HEK293 (cell line): ENCODE results near the gene BMPR2.

ENCODE experiments used
- CTCF ChIA-PET: fragments of 350-600 bp; formaldehyde crosslinking; extraction: SDS; loops from one replicate; lab custom pipeline; 2021; ENCODE audit warnings: antibody characterized with exemption; lab: Yijun Ruan, JAX
- POLR2A ChIA-PET: fragments of 300-600 bp; formaldehyde crosslinking; extraction: SDS; loops from one replicate; lab custom pipeline; 2020; ENCODE audit warnings: antibody characterized with exemption, inconsistent platforms; lab: Yijun Ruan, JAX
- H3K27ac ChIP-seq: fragments of 200-500 bp; sonication (Bioruptor generic); 2 replicates; pipeline ENCODE4 v1.5.1; 2014; ENCODE audit warnings: low read depth, low read length, control low read depth, inconsistent platforms; ENCODE audit errors: extremely low read depth
- H3K36me3 ChIP-seq, 2 experiments: fragments of 200-500 bp in 1 of 2; sonication (Bioruptor generic) in 1 of 2; 1 replicate in 1 of 2; 2 replicates in 1 of 2; pipeline ENCODE4 v1.5.1; 2014 to 2017; ENCODE audit warnings: inconsistent platforms in 2 of 2, low read length in 2 of 2; ENCODE audit not compliant: control insufficient read depth in 2 of 2, insufficient read depth in 1 of 2
- H3K4me1 ChIP-seq: fragments of 200-500 bp; sonication (Bioruptor generic); 2 replicates; pipeline ENCODE4 v1.5.1; 2014; ENCODE audit warnings: mild to moderate bottlenecking, low read length, inconsistent platforms; ENCODE audit not compliant: control insufficient read depth, insufficient read depth
- H3K4me3 ChIP-seq: 2 replicates; pipeline ENCODE4 v1.5.1; 2011; ENCODE audit warnings: low read depth, mild to moderate bottlenecking, control low read depth, low read length, moderate library complexity
- H3K9me3 ChIP-seq: fragments of 200-500 bp; sonication (Bioruptor generic); 2 replicates; pipeline ENCODE4 v1.5.1; 2014; ENCODE audit warnings: low read depth, low read length, inconsistent platforms; ENCODE audit not compliant: control insufficient read depth, insufficient read depth
- BCL11A ChIP-seq: fragments of 450-650 bp; formaldehyde crosslinking; IDR thresholded peaks from 2 replicates; pipeline ENCODE4 v1.5.1; 2016; ENCODE audit warnings: low read depth, missing biosample characterization, missing genetic modification characterization
- BCL11B ChIP-seq: fragments of 450-650 bp; formaldehyde crosslinking; IDR thresholded peaks from 2 replicates; pipeline ENCODE4 v1.5.1; 2016; ENCODE audit warnings: low read depth, missing biosample characterization, missing genetic modification characterization
- KLF10 ChIP-seq: fragments of 450-650 bp; IDR thresholded peaks from 2 replicates; pipeline ENCODE4 v1.5.1; 2018; ENCODE audit warnings: missing biosample characterization, mild to moderate bottlenecking, missing genetic modification characterization
- PRDM2 ChIP-seq: fragments of 450-650 bp; formaldehyde crosslinking; IDR thresholded peaks from 2 replicates; pipeline ENCODE4 v1.5.1; 2016; ENCODE audit warnings: missing biosample characterization, missing genetic modification characterization, borderline replicate concordance
- ZFP3 ChIP-seq: fragments of 450-650 bp; formaldehyde crosslinking; IDR thresholded peaks from 2 replicates; pipeline ENCODE4 v1.5.1; 2016; ENCODE audit warnings: low read depth, missing biosample characterization, missing genetic modification characterization
- ZNF146 ChIP-seq: fragments of 450-650 bp; formaldehyde crosslinking; IDR thresholded peaks from 2 replicates; pipeline ENCODE4 v1.5.1; 2016; ENCODE audit warnings: missing biosample characterization, missing genetic modification characterization
- ZNF2 ChIP-seq: fragments of 450-650 bp; formaldehyde crosslinking; IDR thresholded peaks from 2 replicates; pipeline ENCODE4 v1.5.1; 2016; ENCODE audit warnings: missing biosample characterization, missing genetic modification characterization
- ZNF239 ChIP-seq: fragments of 450-650 bp; formaldehyde crosslinking; IDR thresholded peaks from 2 replicates; pipeline ENCODE4 v1.5.1; 2016; ENCODE audit warnings: missing biosample characterization, missing genetic modification characterization
- ZNF404 ChIP-seq: fragments of 450-650 bp; formaldehyde crosslinking; IDR thresholded peaks from 2 replicates; pipeline ENCODE4 v1.5.1; 2017; ENCODE audit warnings: missing biosample characterization, missing genetic modification characterization
- ZNF513 ChIP-seq: fragments of 450-650 bp; IDR thresholded peaks from 2 replicates; pipeline ENCODE4 v1.5.1; 2018; ENCODE audit warnings: missing biosample characterization, missing genetic modification characterization
- ZNF518A ChIP-seq: fragments of 450-650 bp; formaldehyde crosslinking; conservative IDR thresholded peaks from 2 replicates; pipeline ENCODE4 v1.5.1; 2016; ENCODE audit warnings: low read depth, missing biosample characterization, missing genetic modification characterization
- ZNF530 ChIP-seq: fragments of 450-650 bp; formaldehyde crosslinking; IDR thresholded peaks from 2 replicates; pipeline ENCODE4 v1.5.1; 2016; ENCODE audit warnings: low read depth, missing biosample characterization, missing genetic modification characterization
- ZNF664 ChIP-seq: fragments of 450-650 bp; formaldehyde crosslinking; IDR thresholded peaks from 2 replicates; pipeline ENCODE4 v1.5.1; 2016; ENCODE audit warnings: missing biosample characterization, missing genetic modification characterization
- TF ChIP-seq, protein P1 (sequence below): fragments of 450-650 bp; formaldehyde crosslinking; IDR thresholded peaks from 2 replicates; pipeline ENCODE4 v1.5.1; 2016; ENCODE audit warnings: missing biosample characterization, missing genetic modification characterization
- TF ChIP-seq, protein P2 (sequence below): fragments of 450-650 bp; formaldehyde crosslinking; IDR thresholded peaks from 2 replicates; pipeline ENCODE4 v1.5.1; 2016; ENCODE audit warnings: missing biosample characterization, missing genetic modification characterization

The BMPR2 gene

DNA sequence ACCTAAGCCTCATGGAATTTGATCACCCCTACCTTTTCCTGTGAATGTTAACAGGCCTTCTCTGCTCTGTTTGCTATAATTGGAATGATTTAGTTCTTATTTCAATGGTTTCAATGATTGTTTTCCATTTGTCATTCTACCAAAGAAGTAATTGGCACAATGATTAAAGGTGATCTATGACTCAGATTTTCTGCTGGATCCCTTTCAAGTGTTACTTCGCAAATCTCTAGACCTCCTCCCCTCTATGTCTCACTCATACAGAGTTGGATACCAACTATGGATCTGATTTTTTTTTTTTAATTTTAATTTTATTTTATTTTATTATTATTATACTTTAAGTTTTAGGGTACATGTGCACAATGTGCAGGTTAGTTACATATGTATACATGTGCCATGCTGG is 229.0 kb downstream of the BMPR2 start (continued):
- no peak for TF ChIP-seq ZNF518A (tag by site-specific recombination)
- no peak for TF ChIP-seq BCL11B
- TF ChIP-seq ZNF530, result no peak
- no peak for TF ChIP-seq ZNF664 (tag by site-specific recombination)
- no peak for TF ChIP-seq BCL11A (tag by site-specific recombination)

GRCh38 chr2:202608142-202608852 is 232.2 kb downstream of the BMPR2 start:
- H3K27ac ChIP-seq, result no peak overlapping the region
- CTCF ChIA-PET, result no interaction called here
- H3K4me1 ChIP-seq, result no peaks in the 10 kb centered on the region
- no peaks in the 10 kb centered on the region for H3K36me3 ChIP-seq
- POLR2A ChIA-PET, result no interaction called here
- H3K4me3 ChIP-seq, result no peak overlapping the region
- no peaks in the 10 kb centered on the region for H3K9me3 ChIP-seq
- no peak for TF ChIP-seq ZNF513 (tag by site-specific recombination)
- TF ChIP-seq ZNF2 (tag by site-specific recombination), result no peak
- TF ChIP-seq BCL11B, result no peak
- TF ChIP-seq, protein P1, sequence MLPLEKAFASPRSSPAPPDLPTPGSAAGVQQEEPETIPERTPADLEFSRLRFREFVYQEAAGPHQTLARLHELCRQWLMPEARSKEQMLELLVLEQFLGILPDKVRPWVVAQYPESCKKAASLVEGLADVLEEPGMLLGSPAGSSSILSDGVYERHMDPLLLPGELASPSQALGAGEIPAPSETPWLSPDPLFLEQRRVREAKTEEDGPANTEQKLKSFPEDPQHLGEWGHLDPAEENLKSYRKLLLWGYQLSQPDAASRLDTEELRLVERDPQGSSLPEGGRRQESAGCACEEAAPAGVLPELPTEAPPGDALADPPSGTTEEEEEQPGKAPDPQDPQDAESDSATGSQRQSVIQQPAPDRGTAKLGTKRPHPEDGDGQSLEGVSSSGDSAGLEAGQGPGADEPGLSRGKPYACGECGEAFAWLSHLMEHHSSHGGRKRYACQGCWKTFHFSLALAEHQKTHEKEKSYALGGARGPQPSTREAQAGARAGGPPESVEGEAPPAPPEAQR (tag by site-specific recombination), result no peak
- TF ChIP-seq ZNF146 (tag by site-specific recombination), result no peak
- no peak for TF ChIP-seq ZFP3 (tag by site-specific recombination)
- no peak for TF ChIP-seq ZNF404 (tag by site-specific recombination)
- no peak for TF ChIP-seq KLF10 (tag by site-specific recombination)
- TF ChIP-seq, protein P2, sequence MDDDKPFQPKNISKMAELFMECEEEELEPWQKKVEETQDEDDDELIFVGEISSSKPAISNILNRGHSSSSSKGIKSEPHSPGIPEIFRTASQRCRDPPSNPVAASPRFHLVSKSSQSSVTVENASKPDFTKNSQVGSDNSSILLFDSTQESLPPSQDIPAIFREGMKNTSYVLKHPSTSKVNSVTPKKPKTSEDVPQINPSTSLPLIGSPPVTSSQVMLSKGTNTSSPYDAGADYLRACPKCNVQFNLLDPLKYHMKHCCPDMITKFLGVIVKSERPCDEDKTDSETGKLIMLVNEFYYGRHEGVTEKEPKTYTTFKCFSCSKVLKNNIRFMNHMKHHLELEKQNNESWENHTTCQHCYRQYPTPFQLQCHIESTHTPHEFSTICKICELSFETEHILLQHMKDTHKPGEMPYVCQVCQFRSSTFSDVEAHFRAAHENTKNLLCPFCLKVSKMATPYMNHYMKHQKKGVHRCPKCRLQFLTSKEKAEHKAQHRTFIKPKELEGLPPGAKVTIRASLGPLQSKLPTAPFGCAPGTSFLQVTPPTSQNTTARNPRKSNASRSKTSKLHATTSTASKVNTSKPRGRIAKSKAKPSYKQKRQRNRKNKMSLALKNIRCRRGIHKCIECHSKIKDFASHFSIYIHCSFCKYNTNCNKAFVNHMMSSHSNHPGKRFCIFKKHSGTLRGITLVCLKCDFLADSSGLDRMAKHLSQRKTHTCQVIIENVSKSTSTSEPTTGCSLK, result no peak
- no peak for TF ChIP-seq ZNF239 (tag by site-specific recombination)
- TF ChIP-seq PRDM2, result no peak
